ENCODE results near the gene ZNF296. TPM values are rescaled to one million over a fixed set of nuclear protein-coding genes. Genes with fewer than 3 reads are reported as not detected.

ZNF296 gene
- total RNA-seq, 1 experiment from 2014 or later, result 9.2 TPM

DNA sequence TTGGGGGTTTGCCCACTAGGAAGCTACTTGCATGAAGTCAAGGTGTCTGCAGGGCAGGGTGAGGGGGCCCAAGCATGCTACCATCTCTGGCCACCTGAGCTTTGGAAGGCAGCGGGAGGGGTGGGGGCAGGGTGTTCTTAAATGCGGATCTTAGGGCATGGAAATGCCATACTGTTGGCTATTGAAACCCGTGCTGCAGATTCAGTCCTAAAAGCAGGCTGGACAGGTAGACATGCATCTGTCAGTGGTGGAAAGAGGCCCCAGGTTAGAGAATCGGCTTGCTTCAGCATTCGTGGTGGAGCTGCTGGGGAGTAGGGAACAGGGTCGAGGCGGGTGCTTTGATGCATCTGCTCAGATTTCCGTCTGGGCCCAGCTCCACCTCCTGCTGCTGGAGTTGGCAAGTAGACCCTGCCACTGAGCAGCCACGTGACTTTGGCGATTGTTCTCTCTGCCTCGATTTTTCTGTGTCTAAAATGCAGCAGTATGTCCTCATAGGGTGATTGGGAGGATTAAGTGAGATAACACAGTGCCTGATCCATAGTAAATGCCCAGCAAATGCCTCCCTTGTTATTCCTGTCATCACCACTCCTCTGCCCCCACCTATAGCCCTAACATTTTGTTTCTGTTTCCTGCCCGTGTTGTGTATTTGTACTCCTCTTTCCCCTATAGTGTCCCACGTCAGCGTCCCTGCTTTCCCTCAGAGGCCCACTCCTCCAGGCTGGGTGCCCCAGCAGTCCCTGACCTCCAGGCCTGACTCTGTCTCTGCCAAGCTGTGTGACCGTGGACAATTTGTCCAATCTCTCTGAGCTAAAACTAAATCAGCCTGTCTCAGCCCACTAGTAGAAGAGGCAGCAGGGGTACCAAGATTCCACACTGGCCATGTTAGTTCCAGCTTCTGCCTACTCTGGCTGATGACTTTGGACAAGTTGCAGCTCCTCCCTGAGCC, 22.5 kb upstream of the ZNF296 start:
- intact Hi-C loops (cut with micrococcal nuclease), result loop anchor here (10.0 kb wide), 2 partner anchors 76 to 676 kb away; partner anchors contain the start of genes BLOC1S3 and TRAPPC6A
- TF ChIP-seq, protein P1, sequence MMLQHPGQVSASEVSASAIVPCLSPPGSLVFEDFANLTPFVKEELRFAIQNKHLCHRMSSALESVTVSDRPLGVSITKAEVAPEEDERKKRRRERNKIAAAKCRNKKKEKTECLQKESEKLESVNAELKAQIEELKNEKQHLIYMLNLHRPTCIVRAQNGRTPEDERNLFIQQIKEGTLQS (IDR thresholded peaks at IDR 0.05), result no peak
- TF ChIP-seq SP1 (IDR thresholded peaks at IDR 0.05; ENCODE audit: low read depth) (no peak), EZH2phosphoT487 (IDR thresholded peaks at IDR 0.05; ENCODE audit: borderline replicate concordance) (no peak), FOSL1 (IDR thresholded peaks at IDR 0.05; ENCODE audit: low read depth) (no peak), CEBPB (IDR thresholded peaks at IDR 0.05; ENCODE audit: low read depth) (no peak), CBX3 (IDR thresholded peaks at IDR 0.05; ENCODE audit: low read depth) (no peak), TCF7L2 (IDR thresholded peaks at IDR 0.05; ENCODE audit: borderline replicate concordance, extremely low read depth, insufficient read depth, insufficient read length) (no peak), MAX (IDR thresholded peaks at IDR 0.05) (no peak), YY1 (IDR thresholded peaks at IDR 0.05; ENCODE audit: extremely low read depth, insufficient replicate concordance, low read depth, low read length) (no peak), POLR2A (IDR thresholded peaks at IDR 0.05; ENCODE audit: borderline replicate concordance, extremely low read depth, insufficient read depth, insufficient read length) (no peak), JUND (IDR thresholded peaks at IDR 0.05) (no peak), ELF1 (IDR thresholded peaks at IDR 0.05; ENCODE audit: borderline replicate concordance, low read depth) (no peak), ZNF274 (IDR thresholded peaks at IDR 0.05; ENCODE audit: low read depth, low read length) (no peak), RAD21 (IDR thresholded peaks at IDR 0.05; ENCODE audit: low read depth) (no peak)
- TF ChIP-seq, protein P2, sequence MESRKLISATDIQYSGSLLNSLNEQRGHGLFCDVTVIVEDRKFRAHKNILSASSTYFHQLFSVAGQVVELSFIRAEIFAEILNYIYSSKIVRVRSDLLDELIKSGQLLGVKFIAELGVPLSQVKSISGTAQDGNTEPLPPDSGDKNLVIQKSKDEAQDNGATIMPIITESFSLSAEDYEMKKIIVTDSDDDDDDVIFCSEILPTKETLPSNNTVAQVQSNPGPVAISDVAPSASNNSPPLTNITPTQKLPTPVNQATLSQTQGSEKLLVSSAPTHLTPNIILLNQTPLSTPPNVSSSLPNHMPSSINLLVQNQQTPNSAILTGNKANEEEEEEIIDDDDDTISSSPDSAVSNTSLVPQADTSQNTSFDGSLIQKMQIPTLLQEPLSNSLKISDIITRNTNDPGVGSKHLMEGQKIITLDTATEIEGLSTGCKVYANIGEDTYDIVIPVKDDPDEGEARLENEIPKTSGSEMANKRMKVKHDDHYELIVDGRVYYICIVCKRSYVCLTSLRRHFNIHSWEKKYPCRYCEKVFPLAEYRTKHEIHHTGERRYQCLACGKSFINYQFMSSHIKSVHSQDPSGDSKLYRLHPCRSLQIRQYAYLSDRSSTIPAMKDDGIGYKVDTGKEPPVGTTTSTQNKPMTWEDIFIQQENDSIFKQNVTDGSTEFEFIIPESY (IDR thresholded peaks at IDR 0.05; ENCODE audit: extremely low read depth, insufficient replicate concordance, low read length), result no peak
- TF ChIP-seq, protein P3, sequence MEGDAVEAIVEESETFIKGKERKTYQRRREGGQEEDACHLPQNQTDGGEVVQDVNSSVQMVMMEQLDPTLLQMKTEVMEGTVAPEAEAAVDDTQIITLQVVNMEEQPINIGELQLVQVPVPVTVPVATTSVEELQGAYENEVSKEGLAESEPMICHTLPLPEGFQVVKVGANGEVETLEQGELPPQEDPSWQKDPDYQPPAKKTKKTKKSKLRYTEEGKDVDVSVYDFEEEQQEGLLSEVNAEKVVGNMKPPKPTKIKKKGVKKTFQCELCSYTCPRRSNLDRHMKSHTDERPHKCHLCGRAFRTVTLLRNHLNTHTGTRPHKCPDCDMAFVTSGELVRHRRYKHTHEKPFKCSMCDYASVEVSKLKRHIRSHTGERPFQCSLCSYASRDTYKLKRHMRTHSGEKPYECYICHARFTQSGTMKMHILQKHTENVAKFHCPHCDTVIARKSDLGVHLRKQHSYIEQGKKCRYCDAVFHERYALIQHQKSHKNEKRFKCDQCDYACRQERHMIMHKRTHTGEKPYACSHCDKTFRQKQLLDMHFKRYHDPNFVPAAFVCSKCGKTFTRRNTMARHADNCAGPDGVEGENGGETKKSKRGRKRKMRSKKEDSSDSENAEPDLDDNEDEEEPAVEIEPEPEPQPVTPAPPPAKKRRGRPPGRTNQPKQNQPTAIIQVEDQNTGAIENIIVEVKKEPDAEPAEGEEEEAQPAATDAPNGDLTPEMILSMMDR (IDR thresholded peaks at IDR 0.05 in 2 of 3, conservative IDR thresholded peaks at IDR 0.05 in 1 of 3; ENCODE audit: borderline replicate concordance in 1 of 3, insufficient read depth in 1 of 3, low read depth in 2 of 3, low read length in 2 of 3), result no peak
- TF ChIP-seq, protein P4, sequence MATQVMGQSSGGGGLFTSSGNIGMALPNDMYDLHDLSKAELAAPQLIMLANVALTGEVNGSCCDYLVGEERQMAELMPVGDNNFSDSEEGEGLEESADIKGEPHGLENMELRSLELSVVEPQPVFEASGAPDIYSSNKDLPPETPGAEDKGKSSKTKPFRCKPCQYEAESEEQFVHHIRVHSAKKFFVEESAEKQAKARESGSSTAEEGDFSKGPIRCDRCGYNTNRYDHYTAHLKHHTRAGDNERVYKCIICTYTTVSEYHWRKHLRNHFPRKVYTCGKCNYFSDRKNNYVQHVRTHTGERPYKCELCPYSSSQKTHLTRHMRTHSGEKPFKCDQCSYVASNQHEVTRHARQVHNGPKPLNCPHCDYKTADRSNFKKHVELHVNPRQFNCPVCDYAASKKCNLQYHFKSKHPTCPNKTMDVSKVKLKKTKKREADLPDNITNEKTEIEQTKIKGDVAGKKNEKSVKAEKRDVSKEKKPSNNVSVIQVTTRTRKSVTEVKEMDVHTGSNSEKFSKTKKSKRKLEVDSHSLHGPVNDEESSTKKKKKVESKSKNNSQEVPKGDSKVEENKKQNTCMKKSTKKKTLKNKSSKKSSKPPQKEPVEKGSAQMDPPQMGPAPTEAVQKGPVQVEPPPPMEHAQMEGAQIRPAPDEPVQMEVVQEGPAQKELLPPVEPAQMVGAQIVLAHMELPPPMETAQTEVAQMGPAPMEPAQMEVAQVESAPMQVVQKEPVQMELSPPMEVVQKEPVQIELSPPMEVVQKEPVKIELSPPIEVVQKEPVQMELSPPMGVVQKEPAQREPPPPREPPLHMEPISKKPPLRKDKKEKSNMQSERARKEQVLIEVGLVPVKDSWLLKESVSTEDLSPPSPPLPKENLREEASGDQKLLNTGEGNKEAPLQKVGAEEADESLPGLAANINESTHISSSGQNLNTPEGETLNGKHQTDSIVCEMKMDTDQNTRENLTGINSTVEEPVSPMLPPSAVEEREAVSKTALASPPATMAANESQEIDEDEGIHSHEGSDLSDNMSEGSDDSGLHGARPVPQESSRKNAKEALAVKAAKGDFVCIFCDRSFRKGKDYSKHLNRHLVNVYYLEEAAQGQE (IDR thresholded peaks at IDR 0.05; ENCODE audit: low read depth), result no peak

More for the DNA sequence above, 22.5 kb upstream of the ZNF296 start:
- H4K20me1 ChIP-seq (ENCODE audit: insufficient read depth), result no peaks in the 10 kb centered on the region; the same call in 1 of the 2 replicates
- DNase-seq (ENCODE audit: low read depth, low spot score), result no peak
- H3K9ac ChIP-seq (ENCODE audit: low read length), result peak overlapping the region; percentile 29; the same call in 1 of the 2 replicates
- BruUV-seq (replicated peaks), result no TSS peak
- no peak overlapping the region for H2AFZ ChIP-seq (ENCODE audit: low read depth, low read length, poor library complexity, severe bottlenecking)
- peak overlapping the region; percentile 41 for H3K4me2 ChIP-seq (ENCODE audit: low read length)
- RAD21 ChIA-PET (ENCODE audit: low non-redundant PET in 1 of 2, low total read pairs in 2 of 2, uncharacterized antibody in 2 of 2, unreplicated experiment in 2 of 2), result no interaction called here
- H3K27ac ChIP-seq (ENCODE audit: low read depth, low read length), result peak overlapping the region; percentile 35; the same call in 1 of the 2 replicates
- H3K36me3 ChIP-seq (ENCODE audit: control insufficient read depth in 1 of 2, insufficient read depth in 2 of 2, low read length in 2 of 2), result no peaks in the 10 kb centered on the region
- no peaks in the 10 kb centered on the region for H3K9me2 ChIP-seq (ENCODE audit: insufficient read depth)
- no peaks in the 10 kb centered on the region for H3K9me3 ChIP-seq (ENCODE audit: control insufficient read depth in 1 of 2, insufficient read depth in 1 of 2, low read depth in 1 of 2, low read length in 2 of 2)
- H3K79me2 ChIP-seq (ENCODE audit: insufficient read depth, low read length), result peaks cover 98% of the 10 kb centered on the region
- CTCF ChIA-PET, result interaction anchor here (1.5 kb wide), 1 partner anchor 39 kb away, joined by 5 read pairs; no protein-coding TSS in a partner anchor
- peaks cover 12 to 36% of the 10 kb centered on the region in 2 experiments; a peak in 3 of 4 replicates for H3K4me1 ChIP-seq (ENCODE audit: control insufficient read depth in 1 of 2, insufficient read depth in 2 of 2, low read length in 2 of 2)
- H3K4me3 ChIP-seq (replicated peaks in 1 of 2; ENCODE audit: low read depth in 1 of 2, low read length in 2 of 2), result no peak overlapping the region
- no peaks in the 10 kb centered on the region for H3K27me3 ChIP-seq (ENCODE audit: insufficient read depth, low read length)
- POLR2A ChIA-PET, result no interaction called here
- ATAC-seq, result no peak

All from HCT116 (cell line).